SU-DHL-6 (cell line): ENCODE results near the gene AKAP12.

Source experiments
- H2AFZ ChIP-seq: fragments of 200-600 bp; sonication (generic); 2 replicates; pipeline ENCODE4 v1.6.1; 2014; ENCODE audit warnings: low read depth, mild to moderate bottlenecking, moderate library complexity, mixed read lengths, antibody characterized with exemption, low read length; ENCODE audit not compliant: severe bottlenecking
- H3F3A ChIP-seq: fragments of 200-600 bp; shearing (Covaris generic); 2 replicates; pipeline ENCODE4 v1.6.0; 2016; ENCODE audit warnings: antibody characterized with exemption, mild to moderate bottlenecking; ENCODE audit not compliant: insufficient read depth
- H3K27ac ChIP-seq: fragments of 200-600 bp; sonication (generic); 2 replicates; pipeline ENCODE4 v1.5.1; 2016; ENCODE audit warnings: low read depth, mild to moderate bottlenecking, low read length, moderate library complexity, mixed read lengths
- H3K27me3 ChIP-seq: fragments of 200-600 bp; sonication (generic), shearing (Covaris generic); 2 replicates; pipeline ENCODE4 v1.6.0; 2014; ENCODE audit warnings: mild to moderate bottlenecking, low read length
- H3K36me3 ChIP-seq: fragments of 200-600 bp; sonication (generic); 2 replicates; pipeline ENCODE4 v1.6.1; 2014; ENCODE audit warnings: mild to moderate bottlenecking, low read length, mixed read lengths
- H3K4me2 ChIP-seq: fragments of 300-600, 200-600 bp; shearing (Covaris generic), sonication (generic); 2 replicates; pipeline ENCODE4 v1.6.0; 2014; ENCODE audit warnings: low read length, low read depth, mild to moderate bottlenecking; ENCODE audit not compliant: poor library complexity, severe bottlenecking
- H3K4me3 ChIP-seq: fragments of 200-600 bp; sonication (generic); 2 replicates; pipeline ENCODE4 v1.5.1; 2014; ENCODE audit warnings: antibody characterized with exemption, low read length, mild to moderate bottlenecking, mixed read lengths; ENCODE audit not compliant: insufficient read depth, poor library complexity, severe bottlenecking
- H3K79me2 ChIP-seq: fragments of 200-600 bp; sonication (generic); 2 replicates; pipeline ENCODE4 v1.6.1; 2014; ENCODE audit warnings: mild to moderate bottlenecking, low read length, moderate library complexity; ENCODE audit not compliant: insufficient read depth
- H3K9ac ChIP-seq: fragments of 200-600 bp; sonication (generic); 2 replicates; pipeline ENCODE4 v1.7.0; 2014; ENCODE audit warnings: mild to moderate bottlenecking, low read length
- H3K9me2 ChIP-seq: fragments of 200-600 bp; sonication (generic); replicated peaks from 2 replicates; pipeline ENCODE4 v1.6.1; 2014; ENCODE audit warnings: low read length; ENCODE audit not compliant: insufficient read depth
- H3K9me3 ChIP-seq: fragments of 200-600 bp; sonication (generic); 2 replicates; pipeline ENCODE4 v1.6.1; 2014; ENCODE audit warnings: low read length, mixed read lengths; ENCODE audit not compliant: insufficient read depth
- H4K20me1 ChIP-seq: fragments of 200-600 bp; sonication (generic); 2 replicates; pipeline ENCODE4 v1.6.1; 2014; ENCODE audit warnings: low read depth, mild to moderate bottlenecking, antibody characterized with exemption, low read length, moderate library complexity, mixed read lengths
- CTCF ChIP-seq: fragments of 200-600 bp; sonication (generic); IDR thresholded peaks from one replicate; pipeline ENCODE4 v1.5.1; 2017; ENCODE audit warnings: antibody characterized with exemption, mild to moderate bottlenecking, low read length, moderate library complexity; ENCODE audit not compliant: insufficient read depth, poor library complexity, severe bottlenecking
- EZH2phosphoT487 ChIP-seq: fragments of 200-600 bp; sonication (generic), shearing (Covaris generic); conservative IDR thresholded peaks from 2 replicates; pipeline ENCODE4 v1.6.1; 2018; ENCODE audit warnings: mild to moderate bottlenecking, antibody characterized with exemption, low read length, moderate library complexity, mixed read lengths

AKAP12 gene

GRCh38 chr6:151390851-151391470 lies 151.2 kb downstream of the AKAP12 start:
- no peaks in the 10 kb centered on the region for H3K9me2 ChIP-seq
- H3K27ac ChIP-seq = peak overlapping the region; percentile 98
- H3K4me3 ChIP-seq = peak overlapping the region; percentile 91
- H3F3A ChIP-seq = peaks cover 23% of the 10 kb centered on the region
- peaks cover 16% of the 10 kb centered on the region; the same call in 1 of the 2 replicates for H3K36me3 ChIP-seq
- peaks cover 84% of the 10 kb centered on the region for H3K79me2 ChIP-seq
- H4K20me1 ChIP-seq = peaks cover 15% of the 10 kb centered on the region; the same call in 1 of the 2 replicates
- TF ChIP-seq EZH2phosphoT487 = no peak
- no peak for TF ChIP-seq CTCF
- no peaks in the 10 kb centered on the region for H3K9me3 ChIP-seq
- no peaks in the 10 kb centered on the region for H3K27me3 ChIP-seq
- H3K9ac ChIP-seq = peak overlapping the region; percentile 100
- peak overlapping the region; percentile 55 for H3K4me2 ChIP-seq
- H2AFZ ChIP-seq = no peak overlapping the region

GRCh38 chr6:151391471-151392413 lies 152.0 kb downstream of the AKAP12 start, which contains the start of gene ZBTB2:
TSS of gene ZBTB2 (minus strand) at chr6:151391559. CDS start at chr6:151373637, 17,922 bp downstream.
- Histone ChIP-seq H3K9ac (peak within 1 kb of the TSS; percentile 100), H3K4me2 (peak within 1 kb of the TSS; percentile 94), H3K27ac (peak within 1 kb of the TSS; percentile 98), H3K27me3 (no peaks in the 10 kb centered on the region), H3K9me3 (no peaks in the 10 kb centered on the region), H3K79me2 (peaks cover 84% of the 10 kb centered on the region), H3K9me2 (no peaks in the 10 kb centered on the region), H4K20me1 (peaks cover 22% of the 10 kb centered on the region; the same call in 1 of the 2 replicates), H3F3A (peaks cover 23% of the 10 kb centered on the region), H3K36me3 (peaks cover 16% of the 10 kb centered on the region; the same call in 1 of the 2 replicates), H2AFZ (no peak within 1 kb of the TSS), H3K4me3 (peak within 1 kb of the TSS; percentile 91)
- no peak for TF ChIP-seq CTCF
- no peak for TF ChIP-seq EZH2phosphoT487

GRCh38 chr6:151392427-151392826 lies 152.7 kb downstream of the AKAP12 start:
- H3F3A ChIP-seq = peaks cover 23% of the 10 kb centered on the region
- H3K27ac ChIP-seq = peak overlapping the region; percentile 98
- H3K36me3 ChIP-seq = peaks cover 9% of the 10 kb centered on the region; the same call in 1 of the 2 replicates
- peak overlapping the region; percentile 100 for H3K9ac ChIP-seq
- no peaks in the 10 kb centered on the region for H3K27me3 ChIP-seq
- TF ChIP-seq EZH2phosphoT487 (no peak), CTCF (no peak)
- H3K4me2 ChIP-seq = peak overlapping the region; percentile 94
- H2AFZ ChIP-seq = no peak overlapping the region
- H3K4me3 ChIP-seq = peak overlapping the region; percentile 51
- H3K79me2 ChIP-seq = peaks cover 84% of the 10 kb centered on the region
- H4K20me1 ChIP-seq = peaks cover 26% of the 10 kb centered on the region; the same call in 1 of the 2 replicates
- H3K9me3 ChIP-seq = no peaks in the 10 kb centered on the region
- H3K9me2 ChIP-seq = no peaks in the 10 kb centered on the region
